ENCODE measurements around the gene MAPK10.

GRCh38 chr4:86306816-86307215, 53.0 kb downstream of the MAPK10 start:
- TF ChIP-seq CTCF (IDR thresholded peaks at IDR 0.05) (no peak), POLR2AphosphoS5 (IDR thresholded peaks at IDR 0.05) (no peak)
